HepG2 (cell line): ENCODE measurements around the gene PDZD4.

Experiments
- ATF5 ChIP-seq: sonication (generic); formaldehyde crosslinking; IDR thresholded peaks from 2 replicates; pipeline ENCODE4 v1.4.0; 2020; ENCODE audit warnings: mild to moderate bottlenecking, low read depth, missing genetic modification reagents
- BHLHE40 ChIP-seq: IDR thresholded peaks from 2 replicates; pipeline ENCODE4 v1.6.1; 2011; ENCODE audit warnings: low read length, improper control_type of control experiment

GRCh38 chrX:153828308-153828707 lies 2.0 kb downstream of the PDZD4 start:
- TF ChIP-seq ATF5 (CRISPR knock-in tag), result no peak
- TF ChIP-seq BHLHE40, result no peak
